GM18526 (cell line): ENCODE measurements around the gene C19orf12.
A peak's percentile ranks its signal among the peaks of the same experiment; 100 is the strongest.

Experiments used
- POLR2A ChIP-seq: IDR thresholded peaks from 3 replicates; pipeline ENCODE4 v1.6.1; 2011; ENCODE audit not compliant: insufficient read length; ENCODE audit errors: extremely low read depth

C19orf12 gene

GRCh38 chr19:29676586-29676985 lies 38.5 kb downstream of the C19orf12 start:
- no peak for TF ChIP-seq POLR2A

DNA sequence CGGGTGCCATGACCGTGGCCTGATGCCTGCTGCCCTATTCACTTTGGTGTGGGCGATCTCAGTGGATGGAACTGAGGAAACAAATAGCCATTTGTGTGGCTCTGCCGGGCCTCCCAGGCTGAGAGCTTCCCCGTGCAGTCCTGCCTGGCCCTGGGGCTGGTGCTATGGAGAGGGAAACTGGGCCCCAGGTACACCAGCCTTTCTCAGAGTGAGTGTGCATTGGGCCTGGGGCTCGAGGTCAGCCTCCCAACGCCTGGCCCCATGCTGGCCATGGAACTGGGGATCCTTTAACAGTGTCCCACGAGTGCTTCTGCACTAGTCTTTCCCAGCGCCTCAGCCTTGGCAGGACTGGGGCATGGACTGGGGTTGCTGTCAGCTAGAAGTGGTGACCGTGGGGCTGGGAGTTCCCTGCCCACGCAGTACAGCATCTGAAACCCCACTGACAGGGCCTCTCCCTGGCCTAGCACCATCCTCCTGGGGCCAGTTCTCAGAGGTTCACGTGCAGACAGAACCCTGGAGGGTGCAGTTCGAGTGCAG lies 39.3 kb downstream of the C19orf12 start:
- no peak for TF ChIP-seq POLR2A

- TF ChIP-seq POLR2A = no peak
Measured at GRCh38 chr19:29675120-29675649, 39.9 kb downstream of the C19orf12 start.

DNA sequence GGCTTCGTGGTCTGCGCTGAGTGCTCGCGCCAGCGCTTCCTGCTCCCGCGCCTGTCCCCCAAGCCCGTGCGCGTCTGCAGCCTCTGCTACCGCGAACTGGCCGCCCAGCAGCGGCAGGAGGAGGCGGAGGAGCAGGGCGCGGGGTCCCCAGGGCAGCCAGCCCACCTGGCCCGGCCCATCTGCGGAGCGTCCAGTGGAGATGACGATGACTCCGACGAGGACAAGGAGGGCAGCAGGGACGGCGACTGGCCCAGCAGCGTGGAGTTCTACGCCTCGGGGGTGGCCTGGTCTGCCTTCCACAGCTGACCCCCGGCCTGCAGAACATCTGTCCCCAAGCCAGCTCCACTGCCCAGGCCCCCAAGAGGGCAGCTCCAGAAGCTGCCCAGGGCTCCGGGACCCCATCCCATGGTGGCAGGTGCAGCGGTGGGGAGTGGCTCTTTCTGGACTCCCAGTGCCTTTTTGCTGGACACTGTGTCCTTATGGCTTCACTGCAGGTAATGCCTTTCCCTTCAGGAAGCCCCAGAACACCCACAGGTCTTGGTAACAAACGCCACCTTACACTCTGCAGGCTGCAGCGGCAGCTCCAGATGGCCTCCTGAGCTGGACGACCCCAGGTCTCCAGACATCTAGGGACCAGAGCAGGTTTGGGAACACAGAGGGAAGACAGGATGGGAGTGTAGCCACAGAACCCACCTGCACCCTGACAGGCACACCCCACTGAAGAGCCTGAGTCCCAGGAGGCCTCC lies 40.5 kb downstream of the C19orf12 start:
- no peak for TF ChIP-seq POLR2A

- no peak for TF ChIP-seq POLR2A
Measured at GRCh38 chr19:29673451-29674371, 41.4 kb downstream of the C19orf12 start.

- TF ChIP-seq POLR2A = no peak
Measured at GRCh38 chr19:29672933-29673336, 42.1 kb downstream of the C19orf12 start.

DNA sequence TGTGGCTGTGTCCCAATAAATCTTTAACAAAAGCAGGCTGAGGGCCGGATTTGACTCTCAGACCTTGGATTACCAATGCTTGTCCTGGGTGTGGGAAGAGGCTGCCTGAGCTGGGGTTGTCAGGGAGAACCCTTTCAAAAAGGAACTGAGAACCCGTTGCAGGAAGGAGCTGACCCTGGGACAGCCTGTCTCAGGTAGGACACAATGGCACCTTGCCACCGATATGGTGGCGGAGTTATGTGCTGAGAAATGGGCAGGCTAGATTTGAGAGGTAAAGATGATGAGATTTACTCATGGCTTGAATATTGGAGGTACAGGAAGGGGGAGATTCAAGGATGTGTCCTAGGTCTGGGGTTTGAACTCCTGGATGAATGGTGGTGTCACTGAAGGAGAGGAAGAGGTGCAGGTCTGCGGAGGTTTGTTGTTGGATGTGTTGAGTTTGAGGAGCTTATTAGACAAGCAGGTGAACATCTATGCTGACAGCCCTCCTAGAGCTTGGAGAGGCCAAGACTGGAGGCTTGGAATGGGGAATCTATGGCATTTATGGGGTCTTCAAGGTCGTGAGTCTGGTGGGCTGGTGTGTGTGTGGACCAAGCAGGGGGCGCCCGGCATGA lies 42.6 kb downstream of the C19orf12 start:
- no peak for TF ChIP-seq POLR2A

- TF ChIP-seq POLR2A = peak; percentile 19
Measured at GRCh38 chr19:29671393-29672160, 43.5 kb downstream of the C19orf12 start.

GRCh38 chr19:29670255-29670654 lies 44.8 kb downstream of the C19orf12 start:
- TF ChIP-seq POLR2A = no peak

GRCh38 chr19:29668746-29669609 lies 46.1 kb downstream of the C19orf12 start:
- no peak for TF ChIP-seq POLR2A

DNA sequence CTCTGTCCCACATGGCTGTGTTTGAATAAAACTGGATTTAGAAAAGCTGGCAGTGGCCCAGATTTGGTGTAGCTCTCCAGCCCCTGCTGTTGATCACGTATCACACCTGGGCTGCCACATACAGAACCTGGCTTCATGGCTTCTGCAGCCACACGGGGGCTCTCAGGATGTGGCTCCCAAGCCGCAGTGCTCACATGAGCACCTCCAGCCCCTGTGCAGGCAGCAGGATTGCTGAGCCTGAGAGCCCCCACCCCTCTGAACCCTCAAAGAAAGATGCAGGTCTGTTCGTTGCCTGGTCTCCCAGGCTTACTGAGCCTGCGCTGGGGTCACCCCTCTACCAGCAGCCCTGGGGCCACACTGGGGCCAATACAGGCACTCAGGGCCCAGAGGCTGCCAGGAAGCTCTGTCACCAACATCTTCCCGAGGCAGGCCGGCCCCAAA lies 47.1 kb downstream of the C19orf12 start:
- TF ChIP-seq POLR2A = no peak

GRCh38 chr19:29667387-29667783 lies 47.7 kb downstream of the C19orf12 start:
- TF ChIP-seq POLR2A = no peak

DNA sequence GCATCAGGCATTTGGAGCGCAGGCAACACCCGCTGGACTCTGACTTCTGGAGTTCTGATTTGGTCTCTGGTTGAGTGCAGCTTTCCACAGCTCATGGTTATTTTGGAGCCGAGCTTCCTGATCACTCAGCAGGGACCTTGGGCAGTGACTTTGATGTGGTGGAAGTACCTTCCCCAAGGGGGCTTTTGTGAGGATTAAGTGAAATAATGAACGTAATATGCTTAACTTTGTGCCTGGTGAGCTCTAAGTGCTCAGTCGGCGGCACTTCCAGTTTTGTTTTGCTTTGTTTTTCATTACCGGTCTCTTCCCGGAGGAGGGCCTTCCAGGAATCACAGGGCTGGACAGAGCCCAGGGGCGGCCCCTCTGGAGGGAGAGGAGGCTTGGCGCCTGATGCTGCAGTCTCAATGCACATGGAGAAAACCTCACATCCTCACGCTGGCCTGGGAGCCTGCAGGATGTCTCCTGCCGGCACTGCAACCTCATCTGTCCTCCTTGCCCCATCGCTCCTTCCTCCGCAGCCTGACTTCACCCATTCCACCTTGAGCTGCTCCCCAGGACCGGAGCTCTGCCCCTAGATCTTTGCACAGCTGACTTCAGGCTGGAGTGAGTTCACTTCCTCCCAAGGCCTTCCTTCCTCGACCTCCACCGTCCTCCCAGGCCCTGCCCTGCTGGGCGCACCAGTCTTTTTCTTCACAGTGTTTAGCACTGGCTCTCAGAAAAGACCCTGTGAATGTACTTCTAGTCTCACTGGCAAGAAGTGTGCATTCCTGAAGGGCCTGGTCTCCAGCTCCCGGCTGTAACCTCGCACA lies 48.3 kb downstream of the C19orf12 start:
- no peak for TF ChIP-seq POLR2A
